ENCODE results near the gene SPAG9.

DNA sequence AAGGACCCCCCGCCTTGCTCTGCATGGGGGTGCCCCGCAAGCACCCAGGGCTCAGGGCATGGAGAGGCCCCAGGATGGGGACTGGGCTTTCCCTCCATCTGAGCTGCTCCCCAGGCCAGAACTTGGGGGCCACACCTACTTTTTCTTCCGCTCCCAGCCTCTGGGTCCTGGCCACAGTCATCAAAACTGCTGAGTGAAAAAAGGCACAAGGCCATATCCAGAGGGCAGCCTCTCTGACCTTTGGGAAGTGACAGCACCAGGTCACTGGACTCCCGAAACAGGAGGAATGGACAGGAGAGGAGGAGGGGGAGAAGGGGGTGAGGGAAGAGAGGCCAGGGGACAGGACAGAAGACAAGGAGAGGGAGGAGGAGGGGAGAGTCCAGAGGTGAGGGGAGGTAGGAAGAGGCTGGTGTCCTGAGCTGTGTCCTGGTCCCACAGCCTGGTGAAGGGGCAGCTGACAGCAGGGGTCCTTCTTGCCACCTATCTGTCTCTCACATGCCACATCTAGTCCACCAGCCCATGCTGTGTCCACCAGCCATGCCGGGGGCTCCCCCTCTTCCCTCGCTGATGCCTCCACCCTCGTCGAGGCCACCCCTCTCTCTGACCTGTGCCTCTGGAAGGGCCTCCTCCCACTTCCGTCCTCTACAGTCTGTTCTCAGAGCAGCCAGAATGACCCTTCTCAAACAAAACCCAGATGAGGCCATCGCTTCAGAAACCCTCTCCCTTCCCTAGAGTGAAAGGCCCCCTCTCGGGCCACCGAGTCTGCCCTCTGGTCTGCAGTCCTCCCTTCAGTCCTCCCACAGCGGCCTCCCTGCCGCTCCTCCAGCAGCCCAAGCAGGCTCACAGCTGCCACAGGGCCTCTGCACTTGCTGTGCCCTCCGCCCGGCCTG, 180.6 kb downstream of the SPAG9 start:
- no peak for TF ChIP-seq SIN3A (IDR thresholded peaks at IDR 0.05; ENCODE audit: low read depth)
- TF ChIP-seq TCF7L2 (IDR thresholded peaks at IDR 0.05; ENCODE audit: borderline replicate concordance, extremely low read depth, insufficient read depth, insufficient read length): no peak
- TF ChIP-seq, protein P1, sequence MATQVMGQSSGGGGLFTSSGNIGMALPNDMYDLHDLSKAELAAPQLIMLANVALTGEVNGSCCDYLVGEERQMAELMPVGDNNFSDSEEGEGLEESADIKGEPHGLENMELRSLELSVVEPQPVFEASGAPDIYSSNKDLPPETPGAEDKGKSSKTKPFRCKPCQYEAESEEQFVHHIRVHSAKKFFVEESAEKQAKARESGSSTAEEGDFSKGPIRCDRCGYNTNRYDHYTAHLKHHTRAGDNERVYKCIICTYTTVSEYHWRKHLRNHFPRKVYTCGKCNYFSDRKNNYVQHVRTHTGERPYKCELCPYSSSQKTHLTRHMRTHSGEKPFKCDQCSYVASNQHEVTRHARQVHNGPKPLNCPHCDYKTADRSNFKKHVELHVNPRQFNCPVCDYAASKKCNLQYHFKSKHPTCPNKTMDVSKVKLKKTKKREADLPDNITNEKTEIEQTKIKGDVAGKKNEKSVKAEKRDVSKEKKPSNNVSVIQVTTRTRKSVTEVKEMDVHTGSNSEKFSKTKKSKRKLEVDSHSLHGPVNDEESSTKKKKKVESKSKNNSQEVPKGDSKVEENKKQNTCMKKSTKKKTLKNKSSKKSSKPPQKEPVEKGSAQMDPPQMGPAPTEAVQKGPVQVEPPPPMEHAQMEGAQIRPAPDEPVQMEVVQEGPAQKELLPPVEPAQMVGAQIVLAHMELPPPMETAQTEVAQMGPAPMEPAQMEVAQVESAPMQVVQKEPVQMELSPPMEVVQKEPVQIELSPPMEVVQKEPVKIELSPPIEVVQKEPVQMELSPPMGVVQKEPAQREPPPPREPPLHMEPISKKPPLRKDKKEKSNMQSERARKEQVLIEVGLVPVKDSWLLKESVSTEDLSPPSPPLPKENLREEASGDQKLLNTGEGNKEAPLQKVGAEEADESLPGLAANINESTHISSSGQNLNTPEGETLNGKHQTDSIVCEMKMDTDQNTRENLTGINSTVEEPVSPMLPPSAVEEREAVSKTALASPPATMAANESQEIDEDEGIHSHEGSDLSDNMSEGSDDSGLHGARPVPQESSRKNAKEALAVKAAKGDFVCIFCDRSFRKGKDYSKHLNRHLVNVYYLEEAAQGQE (IDR thresholded peaks at IDR 0.05; ENCODE audit: low read depth): no peak
